CD4-positive, alpha-beta T cell (primary cell): Measurements from ENCODE around the gene LEPR. TPM values are rescaled to one million over a fixed set of nuclear protein-coding genes. Genes with fewer than 3 reads are reported as not detected.

Source experiments
- ATAC-seq: fragments of 200-7000 bp; cut with Tn5 transposase; one replicate; pipeline ENCODE4 v1.10.0; 2022; ENCODE audit warnings: mild to moderate bottlenecking; ENCODE audit not compliant: poor library complexity
- CTCF ChIA-PET: fragments of 350-600 bp; sonication (Branson Sonifier 250); formaldehyde crosslinking; loops from one replicate; lab custom pipeline; 2021; ENCODE audit warnings: antibody characterized with exemption, inconsistent platforms; lab: Charles Lee
- POLR2A ChIA-PET: fragments of 350-600 bp; sonication (Branson Sonifier 250); formaldehyde crosslinking; loops from one replicate; lab custom pipeline; 2021; ENCODE audit warnings: antibody characterized with exemption, inconsistent platforms; lab: Charles Lee
- DNase-seq, 14 experiments: peaks; one replicate each; pipeline ENCODE4 v3.0.0-alpha.2; 2013 to 2020; ENCODE audit warnings: mixed read lengths in 2 of 14
- H3K27ac ChIP-seq, 2 donors: one replicate each; pipeline versions ENCODE4 v1.5.1 to v1.7.0; 2013; ENCODE audit warnings: low read length in 2 of 2, low read depth in 1 of 2, mild to moderate bottlenecking in 1 of 2
- H3K27me3 ChIP-seq, 2 experiments: 1 replicate in 1 of 2; 2 replicates in 1 of 2; pipeline versions ENCODE4 v1.6.1 to v1.7.0; 2013; ENCODE audit warnings: low read length in 2 of 2, control low read depth in 1 of 2, mild to moderate bottlenecking in 1 of 2, moderate library complexity in 1 of 2; ENCODE audit not compliant: insufficient read depth in 2 of 2, control insufficient read depth in 1 of 2
- H3K36me3 ChIP-seq: one replicate; pipeline ENCODE4 v1.6.1; 2013; ENCODE audit warnings: low read length, control low read depth; ENCODE audit not compliant: insufficient read depth
- H3K4me1 ChIP-seq: one replicate; pipeline ENCODE4 v1.6.1; 2013; ENCODE audit warnings: low read length, control low read depth; ENCODE audit not compliant: insufficient read depth
- H3K4me3 ChIP-seq: one replicate; pipeline ENCODE4 v1.5.1; 2013; ENCODE audit warnings: mild to moderate bottlenecking, low read length, moderate library complexity
- H3K9me3 ChIP-seq, 2 experiments: 1 replicate in 1 of 2; 2 replicates in 1 of 2; pipeline versions ENCODE4 v1.6.1 to v1.7.0; 2013; ENCODE audit warnings: low read length in 2 of 2, mild to moderate bottlenecking in 2 of 2, control low read depth in 1 of 2, moderate library complexity in 1 of 2; ENCODE audit not compliant: control insufficient read depth in 1 of 2, insufficient read depth in 1 of 2
- H3K27ac Mint-ChIP-seq: one replicate; pipeline ENCODE4 v1.8.0; 2020; ENCODE audit warnings: mixed read lengths
- H3K27me3 Mint-ChIP-seq: one replicate; pipeline ENCODE4 v1.8.0; 2021; ENCODE audit warnings: mixed read lengths
- H3K36me3 Mint-ChIP-seq: one replicate; pipeline ENCODE4 v1.8.0; 2021; ENCODE audit warnings: low read depth, mixed read lengths
- H3K4me1 Mint-ChIP-seq: one replicate; pipeline ENCODE4 v1.8.0; 2021; ENCODE audit warnings: low read depth, mixed read lengths
- H3K4me3 Mint-ChIP-seq: one replicate; pipeline ENCODE4 v1.8.0; 2020; ENCODE audit warnings: mild to moderate bottlenecking, mixed read lengths
- H3K9me3 Mint-ChIP-seq: one replicate; pipeline ENCODE4 v1.8.0; 2020; ENCODE audit warnings: mixed read lengths
- intact Hi-C, 2 experiments: fragments of 100-400 bp; cut with DNase I in 1 of 2; cut with micrococcal nuclease in 1 of 2; formaldehyde crosslinking; loops; one replicate each; pipeline versions ENCODE4 v1.15.1 to v1.9.0; 2023 to 2025; cut with DNase I, micrococcal nuclease
- total RNA-seq, 174 experiments: library from RNA in 2 of 174; stranded (reverse) in 2 of 174; gene quantifications; one replicate each; pipeline ENCODE4 v1.2.3 and lab custom pipeline; 2021 to 2026
- TF ChIP-seq, protein P1 (sequence below): fragments of 200-600 bp; IDR thresholded peaks from one replicate; pipeline ENCODE4 v1.8.0; 2022; ENCODE audit warnings: antibody characterized with exemption, mild to moderate bottlenecking

Gene LEPR
- total RNA-seq, 2 experiments from 2014 or later = 0.58 to 0.59 TPM

DNA sequence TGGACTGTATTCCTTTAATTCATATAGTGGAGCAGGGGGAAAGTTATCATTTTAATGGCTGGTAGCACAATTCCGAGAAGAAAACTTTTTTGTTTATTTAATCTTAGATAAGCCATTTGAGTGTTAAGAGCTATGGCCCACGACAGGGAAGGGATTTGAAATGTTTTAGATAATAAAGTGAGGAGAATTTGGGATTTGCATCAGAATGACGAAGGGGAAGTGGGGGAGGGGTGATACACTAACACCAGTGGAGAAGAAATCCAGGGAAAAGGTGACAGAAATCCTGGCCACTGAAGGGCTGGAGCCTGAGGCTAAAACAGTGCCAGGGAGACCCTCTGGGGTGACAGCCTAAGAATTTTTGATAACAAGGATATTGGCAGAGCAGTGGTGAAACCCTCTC, 21.0 kb downstream of the LEPR start:
- Histone ChIP-seq H3K27ac (no peak overlapping the region), H3K4me3 (no peak overlapping the region), H3K36me3 (no peaks in the 10 kb centered on the region), H3K4me1 (no peaks in the 10 kb centered on the region), H3K9me3 (no peaks in the 10 kb centered on the region), H3K27me3 (no peaks in the 10 kb centered on the region)
- H3K27ac Mint-ChIP-seq = no peak overlapping the region
- H3K9me3 Mint-ChIP-seq = no peaks in the 10 kb centered on the region
- H3K27me3 Mint-ChIP-seq = no peaks in the 10 kb centered on the region
- ChIA-PET POLR2A (interaction anchor here (1.5 kb wide), 1 partner anchor 21 kb away, joined by 4 read pairs; the partner anchor contains the start of genes LEPR and LEPROT), CTCF (interaction anchor here (0.6 to 1.2 kb wide), 3 partner anchors 10 to 112 kb away, joined by 3 to 5 read pairs (median 3); no protein-coding TSS in a partner anchor)
- no peak overlapping the region for H3K4me3 Mint-ChIP-seq
- DNase-seq (no peak), ATAC-seq (no peak)
- TF ChIP-seq, protein P1, sequence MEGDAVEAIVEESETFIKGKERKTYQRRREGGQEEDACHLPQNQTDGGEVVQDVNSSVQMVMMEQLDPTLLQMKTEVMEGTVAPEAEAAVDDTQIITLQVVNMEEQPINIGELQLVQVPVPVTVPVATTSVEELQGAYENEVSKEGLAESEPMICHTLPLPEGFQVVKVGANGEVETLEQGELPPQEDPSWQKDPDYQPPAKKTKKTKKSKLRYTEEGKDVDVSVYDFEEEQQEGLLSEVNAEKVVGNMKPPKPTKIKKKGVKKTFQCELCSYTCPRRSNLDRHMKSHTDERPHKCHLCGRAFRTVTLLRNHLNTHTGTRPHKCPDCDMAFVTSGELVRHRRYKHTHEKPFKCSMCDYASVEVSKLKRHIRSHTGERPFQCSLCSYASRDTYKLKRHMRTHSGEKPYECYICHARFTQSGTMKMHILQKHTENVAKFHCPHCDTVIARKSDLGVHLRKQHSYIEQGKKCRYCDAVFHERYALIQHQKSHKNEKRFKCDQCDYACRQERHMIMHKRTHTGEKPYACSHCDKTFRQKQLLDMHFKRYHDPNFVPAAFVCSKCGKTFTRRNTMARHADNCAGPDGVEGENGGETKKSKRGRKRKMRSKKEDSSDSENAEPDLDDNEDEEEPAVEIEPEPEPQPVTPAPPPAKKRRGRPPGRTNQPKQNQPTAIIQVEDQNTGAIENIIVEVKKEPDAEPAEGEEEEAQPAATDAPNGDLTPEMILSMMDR = no peak
- no peaks in the 10 kb centered on the region for H3K4me1 Mint-ChIP-seq
- H3K36me3 Mint-ChIP-seq = no peaks in the 10 kb centered on the region
- intact Hi-C loops = no loop called here

DNA sequence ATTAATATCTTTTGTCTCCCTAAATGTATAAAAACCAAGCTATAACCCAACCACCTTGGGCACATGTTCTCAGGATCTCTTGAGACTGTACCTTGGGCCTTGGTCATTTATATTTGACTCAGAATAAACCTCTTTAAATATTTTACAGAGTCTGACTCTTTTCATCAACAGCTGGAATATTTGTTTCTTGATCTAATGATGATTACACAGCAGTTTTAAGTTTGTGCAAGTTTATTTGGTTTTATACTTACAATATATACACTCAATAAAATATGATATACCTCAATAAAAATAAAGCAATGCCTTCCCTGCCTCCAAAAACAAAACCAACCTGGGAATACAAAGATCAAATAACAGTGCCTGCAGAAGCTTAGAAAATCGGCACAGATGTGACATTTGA, 22.0 kb downstream of the LEPR start:
- Mint-ChIP-seq H3K27me3 (no peaks in the 10 kb centered on the region), H3K9me3 (no peaks in the 10 kb centered on the region), H3K27ac (no peak overlapping the region), H3K4me3 (no peak overlapping the region), H3K36me3 (no peaks in the 10 kb centered on the region), H3K4me1 (no peaks in the 10 kb centered on the region)
- ATAC-seq (no peak), DNase-seq (no peak)
- TF ChIP-seq, protein P1 = no peak
- H3K4me1 ChIP-seq = no peaks in the 10 kb centered on the region
- no peaks in the 10 kb centered on the region for H3K27me3 ChIP-seq
- H3K36me3 ChIP-seq = no peaks in the 10 kb centered on the region
- ChIA-PET CTCF (no interaction called here), POLR2A (no interaction called here)
- no peak overlapping the region for H3K27ac ChIP-seq
- H3K4me3 ChIP-seq = no peak overlapping the region
- intact Hi-C loops = no loop called here
- H3K9me3 ChIP-seq = no peaks in the 10 kb centered on the region

DNA sequence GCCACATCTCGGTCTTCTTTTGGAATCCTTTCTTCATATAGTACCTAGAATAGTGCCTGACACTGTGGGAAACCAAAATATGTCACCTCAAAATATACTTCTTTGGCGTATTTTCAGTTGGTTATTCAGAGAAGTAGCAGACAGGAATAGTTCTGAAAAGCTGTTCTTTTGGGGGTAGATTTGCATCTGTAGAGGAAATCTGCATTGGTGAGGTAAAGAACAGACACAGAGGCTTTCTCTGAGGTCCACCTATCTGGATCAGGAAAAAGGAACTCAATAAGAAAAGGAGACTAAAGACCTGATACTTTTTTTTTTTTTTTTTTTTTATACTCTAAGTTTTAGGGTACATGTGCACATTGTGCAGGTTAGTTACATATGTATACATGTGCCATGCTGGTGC, 23.2 kb downstream of the LEPR start:
- no peaks in the 10 kb centered on the region for H3K4me1 Mint-ChIP-seq
- no peak for DNase-seq

More for the DNA sequence above, 23.2 kb downstream of the LEPR start:
- ChIA-PET POLR2A (no interaction called here), CTCF (no interaction called here)
- ATAC-seq = no peak
- H3K27me3 ChIP-seq = no peaks in the 10 kb centered on the region
- no peaks in the 10 kb centered on the region for H3K9me3 ChIP-seq
- Mint-ChIP-seq H3K36me3 (no peaks in the 10 kb centered on the region), H3K27ac (no peak overlapping the region), H3K27me3 (no peaks in the 10 kb centered on the region), H3K9me3 (no peaks in the 10 kb centered on the region), H3K4me3 (no peak overlapping the region)
- TF ChIP-seq, protein P1 = no peak
- H3K36me3 ChIP-seq = no peaks in the 10 kb centered on the region
- intact Hi-C loops = no loop called here
- no peak overlapping the region for H3K27ac ChIP-seq
- H3K4me1 ChIP-seq = no peaks in the 10 kb centered on the region
- H3K4me3 ChIP-seq = no peak overlapping the region
